ENCODE results near the gene GRIP1.
"Not testable (repeated sequence)": the region's sequence is repeated elsewhere in the genome, so short reads cannot be mapped to it uniquely, and the experiment has no call there.

Gene GRIP1

GRCh38 chr12:66319266-66319954 lies 359.5 kb downstream of the GRIP1 start:
- no peak for DNase-seq (ENCODE audit: low read depth)

GRCh38 chr12:66314278-66314677 lies 364.6 kb downstream of the GRIP1 start:
- no peak for DNase-seq (ENCODE audit: low read depth)

GRCh38 chr12:66312189-66312588 lies 366.7 kb downstream of the GRIP1 start:
- no peak for DNase-seq (ENCODE audit: low read depth)

GRCh38 chr12:66309606-66310005 lies 369.3 kb downstream of the GRIP1 start:
- DNase-seq (ENCODE audit: low read depth), result peak; percentile 9

GRCh38 chr12:66304296-66304900 lies 374.5 kb downstream of the GRIP1 start:
- no peak for DNase-seq (ENCODE audit: low read depth)

GRCh38 chr12:66303316-66303804 lies 375.5 kb downstream of the GRIP1 start:
- not testable (repeated sequence) for DNase-seq (ENCODE audit: low read depth)

- DNase-seq (ENCODE audit: low read depth), result no peak
Measured at GRCh38 chr12:66302827-66303169, 376.1 kb downstream of the GRIP1 start.

GRCh38 chr12:66301944-66302826 lies 376.7 kb downstream of the GRIP1 start, which contains the start of gene HELB:
HELB (plus strand) TSS chr12:66302493; CDS start chr12:66302604, 111 bp downstream.
- DNase-seq (ENCODE audit: low read depth), result peak; percentile 86

GRCh38 chr12:66297923-66298322 lies 381.0 kb downstream of the GRIP1 start:
- DNase-seq (ENCODE audit: low read depth), result no peak

All from GM04504 (cell line).